Measurements from ENCODE around the gene HSPB1. TPM values are rescaled to one million over a fixed set of nuclear protein-coding genes. Genes with fewer than 3 reads are reported as not detected.
"Not testable (repeated sequence)": the region's sequence is repeated elsewhere in the genome, so short reads cannot be mapped to it uniquely, and the experiment has no call there.

The HSPB1 gene
- total RNA-seq, 4 donors from 2014 or later: 28.8 to 1,391 (median 758) TPM

GRCh38 chr7:76330261-76330660 is 27.8 kb downstream of the HSPB1 start:
- no peaks in the 10 kb centered on the region for H3K9me3 ChIP-seq
- TF ChIP-seq, protein P1, sequence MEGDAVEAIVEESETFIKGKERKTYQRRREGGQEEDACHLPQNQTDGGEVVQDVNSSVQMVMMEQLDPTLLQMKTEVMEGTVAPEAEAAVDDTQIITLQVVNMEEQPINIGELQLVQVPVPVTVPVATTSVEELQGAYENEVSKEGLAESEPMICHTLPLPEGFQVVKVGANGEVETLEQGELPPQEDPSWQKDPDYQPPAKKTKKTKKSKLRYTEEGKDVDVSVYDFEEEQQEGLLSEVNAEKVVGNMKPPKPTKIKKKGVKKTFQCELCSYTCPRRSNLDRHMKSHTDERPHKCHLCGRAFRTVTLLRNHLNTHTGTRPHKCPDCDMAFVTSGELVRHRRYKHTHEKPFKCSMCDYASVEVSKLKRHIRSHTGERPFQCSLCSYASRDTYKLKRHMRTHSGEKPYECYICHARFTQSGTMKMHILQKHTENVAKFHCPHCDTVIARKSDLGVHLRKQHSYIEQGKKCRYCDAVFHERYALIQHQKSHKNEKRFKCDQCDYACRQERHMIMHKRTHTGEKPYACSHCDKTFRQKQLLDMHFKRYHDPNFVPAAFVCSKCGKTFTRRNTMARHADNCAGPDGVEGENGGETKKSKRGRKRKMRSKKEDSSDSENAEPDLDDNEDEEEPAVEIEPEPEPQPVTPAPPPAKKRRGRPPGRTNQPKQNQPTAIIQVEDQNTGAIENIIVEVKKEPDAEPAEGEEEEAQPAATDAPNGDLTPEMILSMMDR (IDR thresholded peaks at IDR 0.05): no peak
- TF ChIP-seq POLR2A (IDR thresholded peaks at IDR 0.05): no peak
- H3K4me3 ChIP-seq: no peak overlapping the region
- no peak overlapping the region for H3K27ac ChIP-seq
- no peak for DNase-seq
- peaks cover 0 to 7% of the 10 kb centered on the region in 2 donors for H3K4me1 ChIP-seq
- H3K36me3 ChIP-seq: no peaks in the 10 kb centered on the region
- H3K27me3 ChIP-seq: no peaks in the 10 kb centered on the region
- intact Hi-C loops (cut with DNase I; ENCODE audit: low total_unique reads): no loop called here

DNA sequence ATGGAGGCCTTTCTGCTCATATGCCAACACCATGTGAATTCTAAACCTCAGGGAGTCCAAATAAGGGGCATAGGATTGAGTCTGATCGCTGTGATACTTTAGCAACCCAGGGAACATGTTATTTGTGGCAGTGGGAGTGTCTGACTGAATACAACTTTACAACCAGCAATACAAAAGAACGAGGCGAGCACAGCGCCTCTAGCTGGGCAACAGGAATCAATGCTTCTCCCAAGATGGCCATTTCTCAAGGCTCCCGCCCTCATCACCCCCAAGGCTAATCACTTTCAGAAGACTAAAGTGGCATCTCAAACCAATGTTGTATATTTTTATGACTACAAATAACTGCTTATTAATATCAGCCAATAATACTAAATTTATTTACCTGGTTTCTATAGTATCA is 28.2 kb downstream of the HSPB1 start:
- intact Hi-C loops (cut with DNase I; ENCODE audit: low total_unique reads): no loop called here
- no peaks in the 10 kb centered on the region for H3K9me3 ChIP-seq
- no peaks in the 10 kb centered on the region for H3K36me3 ChIP-seq
- no peak for DNase-seq
- TF ChIP-seq, protein P1 (IDR thresholded peaks at IDR 0.05): no peak
- H3K4me1 ChIP-seq: peaks cover 0 to 7% of the 10 kb centered on the region in 2 donors
- H3K4me3 ChIP-seq: no peak overlapping the region
- H3K27me3 ChIP-seq: no peaks in the 10 kb centered on the region
- no peak overlapping the region for H3K27ac ChIP-seq

DNA sequence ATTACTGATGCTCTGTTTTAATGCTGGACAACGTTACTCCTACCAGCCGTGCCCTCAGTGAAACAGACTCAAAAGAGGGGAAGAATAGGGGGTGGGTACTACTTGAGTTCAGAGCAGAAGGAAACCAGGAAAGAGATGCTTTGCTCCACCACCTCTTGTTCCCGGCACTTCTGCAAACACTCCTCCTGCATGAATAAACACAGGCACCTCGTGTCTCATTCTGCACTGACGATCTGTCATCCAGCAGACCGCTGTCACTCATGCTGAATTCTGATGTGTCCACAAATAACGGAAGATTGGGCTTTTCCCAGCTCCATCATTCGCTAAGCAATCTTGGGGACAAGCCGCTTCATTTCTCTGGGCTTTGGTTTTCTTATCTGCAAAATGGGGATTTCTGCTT is 29.6 kb downstream of the HSPB1 start:
- H3K27ac ChIP-seq: no peak overlapping the region
- H3K4me3 ChIP-seq: no peak overlapping the region
- intact Hi-C loops (cut with DNase I; ENCODE audit: low total_unique reads): no loop called here
- no peaks in the 10 kb centered on the region for H3K9me3 ChIP-seq
- TF ChIP-seq, protein P1 (IDR thresholded peaks at IDR 0.05): no peak
- TF ChIP-seq POLR2A (IDR thresholded peaks at IDR 0.05): no peak
- no peak for DNase-seq
- no peaks in the 10 kb centered on the region for H3K27me3 ChIP-seq
- no peaks in the 10 kb centered on the region for H3K36me3 ChIP-seq
- H3K4me1 ChIP-seq: peaks cover 0 to 7% of the 10 kb centered on the region in 2 donors

DNA sequence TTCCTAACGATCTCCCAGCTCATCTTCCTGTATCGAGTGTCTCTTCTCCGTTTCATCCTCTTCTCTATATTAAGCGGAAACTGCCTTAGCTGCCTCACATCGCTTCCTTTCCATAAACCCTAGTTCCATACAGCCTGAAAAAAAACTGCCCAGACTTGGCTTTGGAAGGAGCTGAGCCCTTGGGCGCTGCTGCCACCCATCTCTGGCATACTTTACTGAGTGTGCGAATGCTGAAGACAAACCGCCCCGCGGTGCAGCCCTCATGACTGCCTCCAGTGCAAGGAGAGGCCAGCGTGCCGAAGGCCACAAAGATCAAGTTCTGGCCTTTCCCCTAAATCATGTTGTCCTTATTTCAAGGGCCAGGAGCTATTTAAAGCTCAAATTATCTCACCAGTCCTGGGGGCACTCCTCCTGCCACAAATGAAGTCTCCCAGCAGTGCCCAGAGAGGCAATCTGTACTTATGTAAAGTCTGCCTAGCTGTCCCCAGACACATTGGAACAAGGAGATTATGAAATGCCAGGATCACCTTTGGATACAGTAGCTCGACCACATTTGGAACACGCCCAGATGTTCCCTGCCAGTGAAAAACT is 31.1 kb downstream of the HSPB1 start:
- intact Hi-C loops (cut with DNase I; ENCODE audit: low total_unique reads): no loop called here
- Histone ChIP-seq H3K36me3 (no peaks in the 10 kb centered on the region), H3K27me3 (no peaks in the 10 kb centered on the region), H3K9me3 (no peaks in the 10 kb centered on the region), H3K4me1 (peaks cover 0 to 7% of the 10 kb centered on the region in 2 donors), H3K27ac (peak overlapping the region; percentile 27 to 67), H3K4me3 (no peak overlapping the region)
- TF ChIP-seq POLR2A (IDR thresholded peaks at IDR 0.05): no peak
- TF ChIP-seq, protein P1 (IDR thresholded peaks at IDR 0.05): no peak
- peak in 1 of 2 donors; percentile 20 for DNase-seq

GRCh38 chr7:76334320-76334967 is 32.0 kb downstream of the HSPB1 start:
- TF ChIP-seq, protein P1 (IDR thresholded peaks at IDR 0.05): no peak
- no peak for TF ChIP-seq POLR2A (IDR thresholded peaks at IDR 0.05)
- DNase-seq: no peak
- Histone ChIP-seq H3K36me3 (no peaks in the 10 kb centered on the region), H3K9me3 (no peaks in the 10 kb centered on the region), H3K4me1 (peaks cover 0 to 7% of the 10 kb centered on the region in 2 donors), H3K4me3 (no peak overlapping the region), H3K27ac (peak overlapping the region in 1 of 2 donors; percentile 67), H3K27me3 (no peaks in the 10 kb centered on the region)
- intact Hi-C loops (cut with DNase I; ENCODE audit: low total_unique reads): no loop called here

GRCh38 chr7:76335417-76335816 is 32.9 kb downstream of the HSPB1 start:
- H3K27me3 ChIP-seq; H3K4me3 ChIP-seq; DNase-seq; H3K4me1 ChIP-seq; H3K36me3 ChIP-seq; intact Hi-C loops (cut with DNase I; ENCODE audit: low total_unique reads); H3K9me3 ChIP-seq; H3K27ac ChIP-seq: not testable (repeated sequence)

Data from uterus (tissue), 4 donors.